T follicular helper cell (primary cell): ENCODE results near the gene GNG7.
"Not testable (repeated sequence)": the region's sequence is repeated elsewhere in the genome, so short reads cannot be mapped to it uniquely, and the experiment has no call there.

Source experiments
- DNase-seq: peaks from one replicate; pipeline ENCODE4 v3.0.0-alpha.2; 2020; ENCODE audit warnings: low read depth

Gene GNG7

DNA sequence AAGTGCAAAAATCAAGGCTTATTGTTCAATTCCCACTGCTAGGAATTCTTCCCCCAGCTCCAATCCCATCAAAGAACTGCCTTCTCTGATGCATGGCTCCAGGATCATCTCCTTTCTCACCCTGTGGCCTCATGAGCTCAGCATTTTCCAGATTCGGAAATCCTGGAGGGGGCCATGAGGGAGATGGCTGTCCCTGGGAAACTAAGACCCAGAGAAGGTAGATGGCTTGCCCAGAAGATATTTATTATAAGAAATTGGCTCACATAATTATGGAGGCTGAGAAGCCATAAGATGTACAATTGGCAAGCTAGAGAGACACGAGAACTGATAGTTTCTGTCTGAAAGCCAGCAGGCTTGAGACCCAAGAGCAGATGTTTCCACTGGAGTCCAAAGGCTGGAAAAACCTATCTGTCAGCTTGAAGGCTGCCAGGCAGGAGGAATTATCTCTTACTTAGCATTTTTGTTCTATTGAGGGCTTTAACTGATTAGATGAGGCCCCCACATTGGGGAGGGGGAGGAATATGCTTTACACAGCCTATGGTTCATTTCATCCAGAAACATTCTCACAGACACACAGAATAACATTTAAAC is 168.0 kb downstream of the GNG7 start:
- no peak for DNase-seq

DNA sequence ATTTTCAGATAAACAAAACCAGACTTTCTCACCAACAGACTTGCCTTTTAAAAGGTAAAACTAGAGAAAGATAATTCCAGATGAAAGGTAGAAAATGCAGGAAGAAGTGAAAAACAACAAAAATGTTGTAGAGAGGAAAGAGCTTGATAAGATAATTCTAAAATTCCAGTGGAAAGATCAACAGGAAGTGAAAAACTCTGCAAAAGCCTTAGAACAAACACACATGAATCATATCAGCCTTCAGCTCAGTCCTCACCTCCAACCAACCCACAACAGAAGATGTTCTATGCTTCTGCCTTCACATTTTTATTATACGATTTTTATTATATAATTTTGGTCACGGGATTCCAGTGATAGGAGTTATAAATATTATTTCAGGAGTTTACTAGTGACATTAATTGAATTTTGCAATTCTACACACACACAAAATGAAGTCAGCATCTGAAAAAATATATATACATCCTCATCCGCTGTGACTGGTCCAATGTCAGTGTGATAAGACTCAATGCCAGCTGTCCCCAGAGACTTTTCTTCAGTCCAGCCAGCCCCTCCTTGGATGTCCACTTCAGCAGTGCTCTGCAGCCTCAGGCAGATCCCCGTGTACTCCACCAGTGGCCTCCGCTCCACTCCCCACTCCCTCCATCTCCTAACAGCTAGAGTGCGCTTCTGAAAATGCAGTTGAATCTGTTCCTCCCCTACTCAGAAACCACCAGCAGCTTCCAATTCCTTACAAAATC is 168.6 kb downstream of the GNG7 start:
- no peak for DNase-seq

DNA sequence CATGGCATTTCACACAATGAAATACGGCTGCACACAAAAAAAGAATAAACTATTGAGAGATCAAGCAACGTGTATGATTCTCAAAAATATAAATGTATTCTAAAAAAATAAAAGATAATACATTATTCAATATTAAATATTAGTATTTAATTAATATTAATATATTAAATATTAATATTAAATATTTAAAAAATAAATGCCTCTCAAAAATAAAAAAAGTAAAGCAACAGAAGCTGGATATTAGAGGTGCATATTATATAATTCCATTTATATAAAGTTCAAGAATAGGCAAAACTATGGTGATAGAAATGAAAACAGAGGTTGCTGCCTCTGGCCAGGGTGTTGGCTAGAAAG is 169.4 kb downstream of the GNG7 start:
- no peak for DNase-seq

DNA sequence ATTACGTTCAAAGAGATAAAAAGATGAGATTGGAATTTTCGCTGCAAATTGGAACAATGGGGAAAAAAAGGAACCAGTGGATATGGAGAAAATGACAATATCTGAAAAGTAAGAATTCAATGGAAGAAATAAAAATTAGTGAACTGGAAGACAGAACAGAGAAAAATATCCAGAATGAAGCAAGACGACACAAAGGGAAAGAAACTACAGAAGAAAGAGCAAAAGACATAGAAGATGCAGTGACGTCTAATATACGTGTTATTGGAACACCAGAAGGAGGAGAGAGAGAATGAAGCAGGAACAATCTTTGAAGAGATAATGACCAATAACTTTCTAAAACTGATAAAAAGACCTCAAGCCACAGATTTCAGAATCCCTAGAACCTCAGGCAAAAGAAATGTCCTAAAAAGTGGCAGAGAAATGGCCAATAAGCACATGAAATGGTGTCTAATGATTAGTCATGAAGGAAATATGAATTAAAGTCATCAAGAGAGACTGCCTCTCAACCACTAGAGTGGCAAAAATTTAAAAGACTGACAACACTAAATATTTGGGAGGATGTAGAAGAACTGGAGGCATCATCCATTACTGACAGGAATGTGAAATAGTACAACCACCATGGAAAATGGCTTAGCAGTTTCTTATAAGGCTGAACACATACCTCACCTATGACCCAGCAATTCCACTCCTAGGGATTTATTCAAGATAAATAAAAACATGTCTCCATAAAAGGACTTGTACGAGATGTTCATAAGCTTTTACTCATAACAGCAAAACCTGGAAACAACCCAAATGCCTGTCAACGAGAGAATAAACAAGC is 170.0 kb downstream of the GNG7 start:
- no peak for DNase-seq

DNA sequence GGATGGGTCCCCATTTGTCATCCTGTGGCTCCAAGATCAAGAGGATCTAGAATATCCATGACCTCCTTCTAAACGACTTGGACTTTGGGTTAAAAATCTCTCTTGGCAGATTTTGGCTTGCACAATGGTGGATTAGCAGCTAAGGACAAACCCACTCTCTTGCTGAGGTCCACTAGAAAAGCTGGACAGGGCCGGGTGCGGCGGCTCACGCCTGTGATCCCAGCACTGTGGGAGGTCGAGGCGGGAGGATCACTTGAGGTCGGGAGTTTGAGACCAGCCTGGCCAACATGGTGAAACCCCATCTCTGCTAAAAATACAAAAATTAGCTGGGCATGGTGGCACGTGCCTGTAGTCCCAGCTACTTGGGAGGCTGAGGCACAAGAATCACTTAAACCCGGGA is 172.6 kb downstream of the GNG7 start:
- not testable (repeated sequence) for DNase-seq

DNA sequence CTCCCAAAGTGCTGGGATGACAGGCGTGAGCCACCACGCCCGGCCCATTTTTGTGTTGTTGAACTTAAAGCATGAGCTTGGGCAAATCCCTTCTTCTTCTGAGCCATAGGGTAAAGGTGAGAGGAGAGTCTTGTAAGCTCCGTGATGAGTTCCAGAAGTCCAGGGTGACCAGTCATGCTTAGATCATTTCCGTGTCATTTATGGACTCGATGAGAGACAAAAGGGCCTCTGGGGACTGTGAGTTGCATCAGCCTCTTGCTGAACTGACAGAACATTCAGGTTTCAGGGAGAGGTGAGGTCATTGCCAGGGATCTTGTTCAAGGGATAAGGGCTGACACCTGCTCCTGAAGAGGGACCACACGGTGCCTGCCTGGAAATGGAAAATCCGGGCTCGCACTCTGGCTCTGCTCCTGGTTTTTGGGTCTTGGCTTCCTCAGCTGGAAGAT is 173.0 kb downstream of the GNG7 start:
- no peak for DNase-seq

DNA sequence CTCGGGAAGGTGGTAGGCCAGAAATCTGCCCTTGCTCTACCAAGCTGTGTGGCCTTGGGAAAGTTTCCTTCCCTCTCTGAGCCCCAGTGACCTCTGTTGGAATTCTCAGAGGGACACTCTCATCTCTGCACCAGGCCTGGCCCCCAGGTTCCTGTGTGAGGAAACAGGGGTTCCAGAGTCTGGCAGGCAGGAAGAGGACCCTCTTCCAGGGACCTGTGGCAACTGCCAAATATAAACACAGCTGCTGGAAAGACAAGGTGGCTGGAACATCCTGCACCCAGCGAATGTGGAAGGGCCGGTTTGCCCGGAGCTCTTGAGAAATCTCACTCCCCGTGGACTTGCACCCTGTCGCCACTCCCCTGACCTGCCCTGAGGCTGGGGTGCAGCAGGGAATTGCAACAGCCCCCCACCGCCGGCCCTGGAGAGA is 173.8 kb downstream of the GNG7 start:
- DNase-seq = no peak

DNA sequence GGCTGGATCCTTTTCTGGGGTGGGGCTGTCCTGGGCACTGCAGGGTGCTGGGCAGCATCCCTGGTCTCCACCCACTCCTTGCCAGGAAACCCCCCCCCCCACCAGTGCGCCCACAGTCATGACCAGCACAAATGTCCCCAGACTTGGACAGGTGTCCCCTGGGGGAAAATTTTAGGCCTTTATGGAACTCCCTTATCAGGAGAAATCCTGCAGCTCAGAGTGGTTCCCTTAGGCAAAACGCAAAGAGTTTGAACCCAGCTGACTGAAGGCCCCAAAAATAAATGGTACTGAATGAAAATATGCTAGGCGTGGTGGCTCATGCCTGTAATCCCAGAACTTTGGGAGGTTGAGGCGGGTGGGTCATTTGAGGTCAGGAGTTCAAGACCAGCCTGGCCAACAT is 174.8 kb downstream of the GNG7 start:
- no peak for DNase-seq

DNA sequence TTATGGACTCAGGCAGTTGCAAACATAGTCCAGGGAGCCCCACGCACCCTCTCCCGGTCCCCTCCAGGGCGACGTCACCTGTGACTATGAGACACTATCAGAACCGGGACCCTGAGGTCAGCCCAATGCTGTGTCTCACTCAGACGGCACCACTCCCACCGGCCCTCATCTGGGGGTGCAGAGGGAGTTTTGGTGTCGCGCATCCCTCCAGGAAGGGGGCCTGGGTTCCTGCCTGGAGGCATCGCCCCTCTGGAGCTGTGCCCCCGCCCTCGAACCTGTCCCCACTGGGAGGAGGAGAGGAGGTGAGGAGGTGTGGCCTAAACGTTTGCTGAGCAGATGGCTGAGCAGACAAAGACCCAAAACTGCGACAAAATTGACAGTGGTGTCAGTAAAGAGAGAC is 175.3 kb downstream of the GNG7 start:
- DNase-seq = no peak

DNA sequence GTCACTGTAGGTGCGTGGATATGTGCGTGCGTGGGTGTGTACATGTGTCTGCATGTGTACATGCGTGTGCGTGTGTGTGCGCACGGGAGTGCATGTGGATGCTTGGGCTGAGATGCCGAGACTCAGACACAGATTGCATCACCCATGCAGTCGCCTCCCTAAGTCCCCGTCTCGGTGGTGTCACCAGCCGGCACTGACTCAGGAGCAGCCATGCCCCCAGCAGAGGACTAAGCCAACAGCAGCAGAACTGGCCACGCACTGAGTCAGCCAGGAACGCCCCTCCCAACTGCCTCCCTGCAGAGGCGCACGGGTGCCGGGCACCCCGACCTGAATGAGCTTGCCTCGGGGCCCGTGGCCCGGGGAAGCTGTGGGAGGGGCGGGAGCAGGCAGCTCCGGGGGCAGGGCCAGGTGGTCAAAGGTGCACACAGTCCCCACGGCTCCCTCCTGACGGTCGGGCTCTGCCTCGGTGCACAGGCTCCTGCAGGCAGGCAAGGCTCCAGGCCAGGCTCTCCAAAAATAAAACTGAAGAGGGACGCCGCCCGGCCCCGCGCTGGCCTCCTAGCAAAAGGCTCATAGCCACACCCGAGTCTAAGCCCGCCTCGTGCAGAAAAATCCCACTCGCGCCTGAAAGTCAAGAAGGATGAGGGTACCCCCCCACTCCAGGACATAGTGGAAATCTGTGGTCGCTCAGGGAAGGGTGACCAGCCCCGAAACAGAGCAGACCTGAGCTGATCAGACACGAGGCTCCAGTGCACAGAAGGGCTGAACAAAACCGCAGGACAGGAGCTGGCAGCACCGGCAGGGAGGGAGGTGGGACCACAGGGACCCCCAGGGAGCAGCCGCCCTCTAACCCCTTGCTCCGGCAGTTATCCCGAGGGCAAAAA is 177.4 kb downstream of the GNG7 start:
- DNase-seq = no peak

DNA sequence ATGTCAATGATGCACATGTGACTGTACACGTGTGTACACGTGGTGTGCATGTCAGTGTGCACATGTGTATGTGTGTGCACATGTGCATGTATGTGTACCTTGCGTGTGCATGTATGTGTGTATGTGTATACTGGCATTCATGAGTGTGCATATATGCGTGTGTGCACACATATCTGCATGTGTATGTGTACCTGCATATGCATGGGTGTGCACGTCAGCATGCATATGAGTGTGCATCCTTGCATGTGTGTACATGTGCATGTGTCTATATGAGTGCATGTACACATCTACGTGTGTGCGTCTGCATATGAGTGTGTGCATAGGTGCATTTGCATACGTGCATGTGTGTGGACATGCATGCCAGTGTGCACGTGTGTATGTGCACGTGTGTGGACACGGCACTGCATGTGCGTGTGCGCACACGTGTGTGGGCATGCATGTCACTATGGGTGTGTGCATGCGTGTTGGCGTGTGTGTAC is 178.1 kb downstream of the GNG7 start:
- no peak for DNase-seq

DNA sequence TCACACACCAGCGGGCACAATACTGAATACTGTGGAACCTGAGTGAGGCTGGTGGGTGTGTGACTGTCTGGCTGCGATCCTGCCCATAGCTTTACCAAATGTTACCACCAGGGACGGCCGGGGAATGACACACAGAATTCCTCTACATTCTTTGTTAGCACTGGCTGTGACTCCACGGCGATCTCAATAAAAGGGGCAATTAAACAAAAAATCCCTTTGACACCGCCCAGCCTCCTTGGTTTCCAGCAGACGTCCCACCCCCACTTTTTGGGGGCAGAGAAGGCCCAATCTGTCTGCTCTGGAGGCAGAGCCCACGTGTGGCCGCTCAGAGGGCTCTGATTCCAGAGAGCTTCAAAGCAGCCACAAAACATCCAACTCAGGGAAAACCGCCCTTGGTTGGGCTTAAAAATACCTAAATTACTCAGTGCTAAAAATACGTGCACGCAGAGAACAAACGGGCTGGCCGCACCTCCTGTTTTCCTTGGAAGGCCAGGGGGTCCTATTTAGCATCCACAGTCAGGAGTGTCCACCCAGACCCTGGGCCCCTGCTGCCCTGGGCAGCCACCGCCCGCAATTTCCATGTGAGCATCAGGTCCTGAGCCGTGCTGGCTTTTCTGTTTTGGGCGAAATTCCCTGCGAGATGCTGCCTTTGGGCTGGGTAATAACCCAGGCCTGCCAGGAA is 178.7 kb downstream of the GNG7 start:
- no peak for DNase-seq

DNA sequence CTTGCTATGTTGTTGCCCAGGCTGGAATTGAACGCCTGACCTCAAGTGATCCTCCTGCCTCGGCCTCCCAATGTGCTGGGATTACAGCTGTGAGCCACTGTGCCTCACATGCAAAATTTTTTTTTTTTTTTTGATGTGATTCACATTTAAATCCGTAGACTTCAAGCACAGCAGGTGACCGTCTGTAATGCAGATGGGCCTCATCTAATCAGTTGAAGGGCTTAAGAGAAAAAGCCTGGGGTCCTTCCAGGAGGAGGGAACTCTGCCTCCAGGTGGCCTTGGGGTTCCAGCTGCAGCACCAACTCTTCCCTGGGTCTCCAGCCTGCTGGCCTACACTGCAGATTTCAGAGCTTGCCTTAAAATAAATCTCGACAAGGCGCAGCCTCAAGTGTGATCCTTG is 183.0 kb downstream of the GNG7 start:
- DNase-seq = no peak

DNA sequence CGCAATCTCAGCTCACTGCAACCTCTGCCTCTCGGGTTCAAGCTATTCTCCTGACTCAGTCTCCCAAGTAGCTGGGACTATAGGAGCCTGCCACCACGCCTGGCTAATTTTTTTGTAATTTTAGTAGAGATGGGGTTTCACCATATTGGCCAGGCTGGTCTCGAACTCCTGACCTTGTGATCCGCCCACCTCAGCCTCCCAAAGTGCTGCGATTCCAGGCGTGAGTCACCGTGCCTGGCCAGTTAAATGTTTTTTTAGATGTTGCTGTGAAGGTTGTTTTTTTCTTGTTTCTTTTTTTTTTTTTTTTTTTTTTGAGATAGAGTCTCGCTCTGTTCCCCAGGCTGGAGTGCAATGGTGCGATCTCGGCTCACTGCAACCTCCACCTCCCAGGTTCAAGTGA is 183.6 kb downstream of the GNG7 start:
- DNase-seq = not testable (repeated sequence)

DNA sequence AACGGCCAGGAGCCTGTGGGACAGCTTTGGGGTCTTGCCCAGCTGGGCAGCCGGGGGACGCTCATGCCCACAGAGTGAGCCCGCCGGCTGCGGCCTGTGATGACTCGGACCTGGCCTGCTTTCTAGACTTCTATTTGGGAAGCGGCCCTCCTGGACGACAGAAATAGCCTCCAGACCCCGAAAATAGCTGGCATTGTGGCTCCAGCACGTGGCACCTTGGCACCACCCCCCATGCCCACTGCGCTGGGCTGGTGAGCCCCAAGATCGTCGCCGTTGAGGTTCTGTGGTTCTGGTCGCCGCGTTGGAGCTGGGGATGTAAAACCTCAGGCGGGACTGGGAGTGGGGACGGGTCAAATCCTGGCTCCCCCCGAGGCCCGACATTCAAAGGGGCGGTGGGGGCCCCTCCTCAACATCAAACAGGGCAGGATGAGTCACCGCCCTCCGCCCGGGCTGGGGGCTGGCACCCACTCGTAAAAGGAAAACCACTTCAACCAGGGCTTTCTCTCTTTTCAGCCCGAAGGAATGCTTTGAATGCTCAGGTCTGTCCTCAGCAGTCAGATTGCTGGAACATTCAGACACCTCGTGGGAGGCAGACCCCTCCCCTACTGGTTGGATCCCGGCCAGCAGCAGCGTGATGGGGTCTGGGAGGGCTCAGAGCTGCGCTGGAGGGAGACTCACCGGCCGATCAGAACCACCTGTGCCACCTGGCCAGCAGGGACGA is 184.5 kb downstream of the GNG7 start:
- DNase-seq = no peak

DNA sequence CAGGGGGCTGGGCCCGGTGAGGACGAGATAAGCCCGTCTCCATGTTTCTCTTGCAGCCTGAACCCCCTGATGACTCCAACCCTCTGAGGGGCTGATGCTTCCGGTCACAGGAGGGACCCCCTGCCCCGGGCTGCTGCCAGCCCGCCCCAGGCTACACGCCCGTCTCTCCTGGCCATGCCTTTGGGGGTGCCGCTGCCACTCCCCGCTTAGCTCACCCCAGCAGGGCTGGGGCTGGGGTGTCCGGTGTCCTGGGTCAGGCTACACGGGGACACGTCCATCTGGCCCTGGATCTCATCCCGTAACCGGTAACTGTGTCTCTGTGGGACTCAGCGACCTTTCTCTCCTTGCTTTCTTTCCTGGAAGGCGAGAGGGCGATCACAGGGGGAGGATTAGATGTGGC is 185.8 kb downstream of the GNG7 start:
- no peak for DNase-seq

DNA sequence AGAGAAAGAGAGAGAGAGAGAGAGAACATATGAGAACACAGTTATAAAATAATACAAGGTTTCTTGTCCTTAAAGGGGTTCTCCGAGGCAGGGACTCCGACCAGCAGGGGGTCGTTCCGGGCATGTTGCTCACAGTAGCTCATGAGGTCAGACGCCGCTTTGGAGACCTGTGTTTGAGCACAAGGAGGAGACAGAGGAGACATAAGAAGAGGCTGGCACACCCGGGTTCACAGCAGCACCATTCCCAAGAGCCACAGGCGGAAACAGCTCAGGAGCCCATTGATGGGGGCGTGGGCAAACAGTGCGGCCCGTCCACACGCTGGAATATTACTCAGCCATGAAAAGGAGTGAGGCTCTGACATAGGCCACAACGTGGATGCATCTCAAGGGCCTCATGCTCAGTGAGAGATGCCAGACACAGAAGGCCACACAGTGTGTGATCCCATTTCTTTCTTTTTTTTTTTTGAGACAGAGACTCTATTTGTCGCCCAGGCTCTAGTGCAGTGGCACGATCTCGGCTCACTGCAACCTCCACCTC is 187.4 kb downstream of the GNG7 start:
- no peak for DNase-seq

DNA sequence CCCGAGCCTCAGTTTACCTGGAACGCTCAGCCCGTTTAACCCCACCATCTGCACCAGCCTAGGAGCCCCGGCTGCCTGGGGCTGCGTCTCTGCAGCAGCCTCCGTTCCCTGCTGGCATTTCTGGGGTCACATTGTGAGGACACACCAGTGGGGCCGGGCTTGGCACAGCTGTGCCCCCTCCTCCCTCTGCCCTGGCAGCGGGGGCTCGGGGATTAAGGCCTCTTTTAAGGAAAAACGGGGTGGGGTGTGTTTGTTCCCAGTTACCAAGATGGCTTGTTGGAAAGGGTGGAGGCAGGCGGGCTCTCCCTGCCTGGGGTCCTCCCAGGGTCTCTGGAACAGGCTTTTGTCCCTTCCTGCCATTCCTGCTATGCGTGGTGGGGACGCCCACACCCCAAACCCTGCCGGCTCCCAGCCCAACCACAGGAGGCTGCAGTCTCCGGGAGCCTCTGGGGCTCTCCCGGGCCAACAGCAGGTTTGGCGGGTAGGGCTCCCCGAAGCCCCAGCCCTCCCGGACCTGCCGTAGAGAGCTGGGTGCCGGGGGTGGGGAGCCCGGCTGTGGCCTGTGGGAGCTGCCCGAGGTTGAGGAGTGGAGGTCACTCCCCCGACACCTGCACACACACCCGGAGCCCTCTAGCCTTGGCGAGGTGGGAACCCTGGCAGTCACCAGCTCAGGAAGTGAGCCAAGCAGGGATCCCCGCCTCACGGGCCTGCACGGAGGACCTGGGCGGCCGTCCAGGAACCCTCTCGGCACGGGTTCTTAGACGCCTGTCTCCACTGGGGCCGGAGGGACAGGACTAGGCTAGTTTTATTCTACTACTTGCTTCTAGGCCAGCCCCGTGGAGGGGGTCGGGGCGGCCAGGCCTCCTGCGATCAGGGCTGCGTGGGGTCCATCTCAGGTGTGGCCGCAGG is 189.7 kb downstream of the GNG7 start:
- DNase-seq = no peak

DNA sequence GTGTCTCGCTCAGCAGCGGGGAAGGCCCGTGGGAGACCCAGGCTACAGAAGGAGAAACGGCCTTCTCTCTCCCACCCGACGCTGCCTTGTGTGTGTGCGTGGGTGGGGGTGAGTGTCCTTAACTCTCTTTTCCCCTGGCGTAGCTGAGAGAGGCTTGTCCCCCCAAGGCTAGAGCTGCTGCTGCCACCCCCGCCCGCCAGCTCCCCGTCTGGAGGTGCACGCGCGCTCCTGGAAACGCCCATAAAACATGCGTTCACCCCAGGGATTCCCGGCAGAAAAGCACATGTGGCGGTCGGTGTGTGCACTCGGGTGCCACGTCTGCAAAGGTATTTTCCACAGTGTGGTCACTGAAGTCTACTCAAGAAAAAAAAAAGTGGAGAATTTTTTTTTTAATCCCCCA is 190.5 kb downstream of the GNG7 start:
- no peak for DNase-seq
